Bronchial epithelial cell (primary cell): Measurements from ENCODE around the gene MOG. TPM values are rescaled to one million over a fixed set of nuclear protein-coding genes. Genes with fewer than 3 reads are reported as not detected.

Experiments used
- DNase-seq: peaks from one replicate; pipeline ENCODE4 v3.0.0-alpha.2; 2010; ENCODE audit warnings: low read depth
- FAIRE-seq: peaks from 2 replicates; lab custom pipeline; 2011; peaks lifted over from hg19 to GRCh38; lab: Jason Lieb, UNC
- H3K27me3 ChIP-seq: 2 replicates; pipeline ENCODE4 v1.5.1; 2011; ENCODE audit warnings: low read length; ENCODE audit not compliant: control insufficient read depth, insufficient read depth
- H3K36me3 ChIP-seq: 2 replicates; pipeline ENCODE4 v1.5.1; 2011; ENCODE audit warnings: low read length; ENCODE audit not compliant: control insufficient read depth, insufficient read depth
- H3K4me3 ChIP-seq: 2 replicates; pipeline ENCODE4 v1.5.1; 2011; ENCODE audit warnings: mild to moderate bottlenecking, low read depth, low read length, control low read depth
- total RNA-seq: library from RNA; depleted of rRNA; stranded (reverse); fragments of >200 nt; gene quantifications from 2 replicates; pipeline ENCODE4 v1.2.1, GENCODE V29; 2014
- TF ChIP-seq, protein P1 (sequence below): IDR thresholded peaks from 2 replicates; pipeline ENCODE4 v1.5.1; 2011; ENCODE audit warnings: mild to moderate bottlenecking, moderate library complexity, low read length, control low read depth, inconsistent platforms; ENCODE audit not compliant: insufficient read depth, severe bottlenecking

MOG gene
- total RNA-seq, 1 donor from 2014 or later = not detected

DNA sequence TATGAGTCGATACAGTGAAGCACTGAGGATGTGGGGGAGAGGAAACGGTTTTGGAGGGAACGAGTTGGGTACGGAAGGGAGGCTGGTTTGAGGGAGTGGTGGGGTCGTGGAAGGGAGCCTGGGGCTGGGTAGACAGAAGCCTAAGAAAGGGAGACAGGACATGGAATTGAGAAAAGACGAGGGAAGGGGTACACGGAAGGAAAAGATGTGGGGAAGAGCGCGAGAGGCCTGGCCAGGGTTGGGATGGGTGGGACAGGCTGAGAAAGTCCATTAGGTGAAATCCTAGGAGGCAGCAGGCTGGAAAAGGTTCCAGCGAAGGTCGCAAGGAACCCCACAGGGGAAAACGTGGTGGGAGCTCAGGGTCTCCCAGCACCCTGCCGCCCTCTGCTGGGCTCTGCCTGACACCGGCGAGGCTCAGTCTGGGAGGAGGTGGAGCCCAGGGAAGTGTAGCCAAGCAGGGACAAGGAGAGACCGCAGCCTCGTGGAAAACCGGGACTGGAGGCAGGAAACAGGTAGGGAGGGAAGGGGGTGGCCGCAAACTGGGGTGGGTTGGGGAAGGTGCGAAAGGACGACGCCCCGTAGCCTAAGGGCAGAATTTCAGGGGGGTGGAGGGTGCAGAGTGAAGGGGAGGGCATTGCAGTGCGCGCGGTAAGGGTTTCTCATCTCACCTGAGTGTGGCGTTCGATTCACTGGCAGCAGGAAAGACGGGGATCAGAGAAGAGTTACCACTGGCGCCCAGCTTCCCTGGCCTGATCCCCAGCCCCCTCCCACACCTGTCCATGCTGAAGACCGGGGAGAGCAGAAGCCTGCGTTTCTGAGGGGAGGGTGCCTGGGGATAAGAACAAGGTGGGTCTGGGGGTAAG, 28.2 kb upstream of the MOG start:
- FAIRE-seq = no peak
- DNase-seq = peak; percentile 60
- H3K4me3 ChIP-seq = peak overlapping the region; percentile 58
- no peaks in the 10 kb centered on the region for H3K27me3 ChIP-seq
- TF ChIP-seq, protein P1, sequence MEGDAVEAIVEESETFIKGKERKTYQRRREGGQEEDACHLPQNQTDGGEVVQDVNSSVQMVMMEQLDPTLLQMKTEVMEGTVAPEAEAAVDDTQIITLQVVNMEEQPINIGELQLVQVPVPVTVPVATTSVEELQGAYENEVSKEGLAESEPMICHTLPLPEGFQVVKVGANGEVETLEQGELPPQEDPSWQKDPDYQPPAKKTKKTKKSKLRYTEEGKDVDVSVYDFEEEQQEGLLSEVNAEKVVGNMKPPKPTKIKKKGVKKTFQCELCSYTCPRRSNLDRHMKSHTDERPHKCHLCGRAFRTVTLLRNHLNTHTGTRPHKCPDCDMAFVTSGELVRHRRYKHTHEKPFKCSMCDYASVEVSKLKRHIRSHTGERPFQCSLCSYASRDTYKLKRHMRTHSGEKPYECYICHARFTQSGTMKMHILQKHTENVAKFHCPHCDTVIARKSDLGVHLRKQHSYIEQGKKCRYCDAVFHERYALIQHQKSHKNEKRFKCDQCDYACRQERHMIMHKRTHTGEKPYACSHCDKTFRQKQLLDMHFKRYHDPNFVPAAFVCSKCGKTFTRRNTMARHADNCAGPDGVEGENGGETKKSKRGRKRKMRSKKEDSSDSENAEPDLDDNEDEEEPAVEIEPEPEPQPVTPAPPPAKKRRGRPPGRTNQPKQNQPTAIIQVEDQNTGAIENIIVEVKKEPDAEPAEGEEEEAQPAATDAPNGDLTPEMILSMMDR = peak; percentile 88
- no peaks in the 10 kb centered on the region for H3K36me3 ChIP-seq

DNA sequence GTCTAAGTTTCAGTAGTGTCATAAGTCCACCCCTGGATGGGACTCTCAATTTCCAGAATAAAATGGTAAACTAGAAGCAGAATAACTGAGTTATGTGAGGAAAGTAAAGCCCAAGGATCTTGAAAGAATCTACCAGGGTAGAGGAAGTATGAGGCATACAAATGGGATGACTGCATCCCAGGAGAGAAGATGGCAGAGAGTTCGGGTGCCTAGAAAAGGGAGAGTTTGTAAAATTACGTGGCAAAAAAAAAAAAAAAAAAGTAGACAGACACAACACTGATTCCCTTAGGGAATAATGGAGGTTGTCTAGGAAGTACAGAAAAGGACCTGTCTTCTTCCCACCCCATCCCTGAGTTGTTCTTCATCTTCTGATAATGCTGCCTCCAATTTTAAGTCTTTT, 27.3 kb upstream of the MOG start:
- H3K36me3 ChIP-seq = no peaks in the 10 kb centered on the region
- H3K27me3 ChIP-seq = no peaks in the 10 kb centered on the region
- FAIRE-seq (no peak), DNase-seq (no peak)
- TF ChIP-seq, protein P1 = no peak
- no peak overlapping the region for H3K4me3 ChIP-seq

DNA sequence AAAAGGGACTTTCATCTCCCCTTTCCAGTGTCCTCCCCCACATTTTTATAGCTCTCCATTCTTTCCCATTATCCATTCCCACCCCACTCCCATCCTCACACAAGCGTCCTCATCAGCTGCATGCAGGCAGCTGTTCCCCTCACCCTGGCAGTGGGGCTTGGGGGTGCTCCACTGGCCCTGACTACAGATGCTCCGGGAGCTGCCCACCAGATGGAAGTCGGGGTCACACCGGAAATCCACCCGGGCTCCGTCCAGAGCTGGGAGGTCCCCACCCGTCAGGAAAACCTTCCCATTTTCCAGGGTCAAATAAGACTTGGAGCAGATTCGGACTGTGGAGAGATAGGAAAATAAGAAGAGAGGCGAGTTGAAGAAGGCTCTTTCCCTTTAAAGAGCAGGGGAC, 26.6 kb upstream of the MOG start:
- no peak overlapping the region for H3K4me3 ChIP-seq
- DNase-seq (no peak), FAIRE-seq (no peak)
- TF ChIP-seq, protein P1 = no peak
- no peaks in the 10 kb centered on the region for H3K36me3 ChIP-seq
- no peaks in the 10 kb centered on the region for H3K27me3 ChIP-seq

DNA sequence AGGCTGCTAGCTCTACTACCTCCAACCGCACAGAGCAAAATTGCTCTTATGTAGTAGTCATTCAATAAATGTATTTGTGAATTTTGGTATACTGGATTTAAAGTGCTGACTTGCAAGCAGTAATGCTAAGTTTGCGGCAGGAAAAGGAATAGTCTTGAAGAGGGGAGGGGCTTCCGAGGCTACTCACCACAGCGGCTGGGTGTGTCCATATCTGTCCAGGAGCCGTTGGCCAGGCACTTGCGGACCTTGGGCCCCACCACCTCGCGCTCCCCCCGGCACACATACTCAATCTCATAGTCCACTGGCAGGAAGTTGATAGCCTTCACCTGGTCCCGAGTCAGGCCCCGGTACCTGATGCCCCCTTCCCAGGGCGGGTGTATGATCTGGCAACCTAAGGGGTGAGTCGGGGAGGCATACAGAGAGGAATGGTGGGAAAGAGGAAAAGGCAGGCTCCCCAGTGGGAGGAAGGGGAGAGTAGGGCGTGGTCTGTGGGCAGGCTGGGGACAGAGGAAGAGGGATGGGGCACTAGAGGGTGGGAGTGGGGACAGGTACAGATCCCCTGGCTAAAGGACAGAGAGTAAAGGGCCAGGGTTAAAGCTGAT, 25.6 kb upstream of the MOG start:
- no peak for FAIRE-seq
- no peaks in the 10 kb centered on the region for H3K36me3 ChIP-seq
- TF ChIP-seq, protein P1 = no peak
- no peak overlapping the region for H3K4me3 ChIP-seq
- no peaks in the 10 kb centered on the region for H3K27me3 ChIP-seq
- no peak for DNase-seq

DNA sequence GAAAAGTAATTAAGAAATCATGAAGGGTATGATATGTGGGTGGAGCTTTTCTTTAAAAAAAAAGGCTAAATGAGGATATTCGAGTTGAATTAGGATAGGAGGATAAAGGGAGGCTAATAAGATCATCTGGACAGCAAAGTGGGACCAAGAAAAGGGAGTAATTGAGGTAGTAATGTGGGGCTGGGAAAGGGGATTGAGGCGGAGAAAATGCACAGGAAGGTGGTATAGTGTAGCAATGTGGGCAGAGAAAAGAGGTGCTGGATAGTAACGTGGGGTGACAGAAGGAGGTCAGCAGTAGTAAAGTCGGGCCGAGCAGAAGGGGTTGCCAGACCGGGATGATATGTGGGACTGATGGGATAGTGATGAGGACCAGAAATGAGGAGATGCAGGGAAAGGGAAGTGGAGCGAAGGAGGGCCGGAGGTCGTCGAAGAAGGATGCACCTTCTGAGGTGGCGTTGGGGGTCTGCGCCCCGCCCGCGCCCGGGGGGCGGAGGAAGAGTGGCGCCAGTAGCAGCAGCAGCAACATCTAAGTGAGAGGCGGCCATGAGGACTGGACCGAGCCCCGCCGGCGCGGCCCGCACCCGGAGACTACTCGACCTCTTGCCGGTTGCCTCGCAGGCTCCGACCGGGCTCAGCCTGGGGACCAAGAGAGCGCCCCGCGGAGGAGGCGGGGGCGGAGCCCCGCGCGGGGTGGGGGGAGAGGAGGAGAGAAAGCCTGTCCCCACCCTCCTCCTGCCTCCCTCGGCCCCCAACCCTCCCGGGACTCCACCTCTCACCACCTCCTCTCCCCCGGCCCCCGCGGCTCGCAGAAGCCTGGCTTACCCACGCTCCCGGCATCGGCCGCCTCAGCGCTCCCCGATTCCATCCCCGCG, 24.8 kb upstream of the MOG start:
- TF ChIP-seq, protein P1 = no peak
- no peak for DNase-seq

More for the DNA sequence above, 24.8 kb upstream of the MOG start:
- no peak for FAIRE-seq
- Histone ChIP-seq H3K36me3 (no peaks in the 10 kb centered on the region), H3K4me3 (peak overlapping the region; percentile 69), H3K27me3 (no peaks in the 10 kb centered on the region)
